HS-27A (cell line): ENCODE results near the gene MCCC2.
"Not testable (repeated sequence)": the region's sequence is repeated elsewhere in the genome, so short reads cannot be mapped to it uniquely, and the experiment has no call there.

Experiments used
- DNase-seq: peaks from one replicate; pipeline ENCODE4 v3.0.0-alpha.2; 2012; ENCODE audit warnings: low read depth, missing footprints

MCCC2 gene

GRCh38 chr5:71597001-71597400 is 9.9 kb downstream of the MCCC2 start:
- DNase-seq: no peak

GRCh38 chr5:71600783-71601182 is 13.6 kb downstream of the MCCC2 start:
- no peak for DNase-seq

DNA sequence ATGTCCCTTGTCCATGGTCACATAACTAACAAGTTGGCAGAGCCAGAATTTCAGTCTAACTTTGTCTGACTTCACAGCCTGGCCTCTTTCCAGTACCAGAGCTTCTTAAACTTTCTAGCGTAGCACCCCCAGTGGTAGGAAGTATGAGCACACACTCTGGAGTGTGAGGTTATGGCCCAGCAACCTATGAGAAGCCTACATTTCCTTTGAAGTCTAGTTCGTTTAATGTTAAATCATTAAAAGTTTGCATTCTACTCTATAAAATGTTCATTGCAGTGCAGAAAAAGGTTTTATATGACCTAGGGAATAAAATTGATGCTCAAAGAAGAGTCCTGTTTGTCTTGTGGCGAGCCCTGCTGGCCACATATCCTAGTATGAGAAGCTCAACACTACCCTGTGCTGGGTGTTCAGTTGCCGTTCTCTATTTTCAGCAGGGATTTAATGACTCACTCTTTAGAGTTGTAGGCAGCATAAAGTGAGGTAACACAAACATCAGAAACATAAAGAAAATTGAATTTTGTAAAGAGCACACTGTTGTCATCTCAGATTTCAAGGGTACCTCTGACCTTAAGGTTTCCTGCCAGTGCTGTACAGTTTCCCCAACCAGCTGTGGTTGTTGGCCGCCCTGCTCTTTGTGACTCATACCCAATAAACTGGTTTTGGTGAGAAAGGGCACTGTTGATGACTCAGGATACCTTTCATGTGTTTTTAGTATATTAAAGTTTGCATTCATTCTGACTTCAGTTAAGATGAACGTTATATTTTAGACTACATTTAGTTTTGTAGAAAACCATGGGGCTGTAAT is 14.3 kb downstream of the MCCC2 start:
- peak; percentile 61 for DNase-seq

- not testable (repeated sequence) for DNase-seq
These were observed 22.8 kb downstream of the MCCC2 start for GRCh38 chr5:71609916-71610315.

DNA sequence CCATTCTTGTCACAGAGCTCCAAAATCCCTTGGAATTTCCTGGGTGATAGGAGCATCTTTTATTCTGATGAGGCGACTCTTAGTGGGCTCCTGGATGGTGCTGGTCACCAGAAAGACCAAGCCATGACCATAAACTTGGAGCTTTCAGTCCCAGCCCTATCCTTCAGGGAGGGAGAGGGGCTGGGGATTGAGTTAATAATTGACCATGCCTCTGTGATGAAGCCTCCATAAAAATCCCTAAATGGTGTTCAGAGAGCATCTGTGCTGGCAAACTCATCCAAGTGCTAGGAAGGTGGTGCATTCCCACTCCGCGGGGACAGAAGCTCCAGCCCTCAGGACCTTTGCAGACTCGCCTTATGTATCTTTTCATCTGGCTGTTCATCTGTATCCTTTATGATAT is 28.7 kb downstream of the MCCC2 start:
- DNase-seq: no peak

- no peak for DNase-seq
These were observed 33.5 kb downstream of the MCCC2 start for GRCh38 chr5:71620630-71621029.

DNA sequence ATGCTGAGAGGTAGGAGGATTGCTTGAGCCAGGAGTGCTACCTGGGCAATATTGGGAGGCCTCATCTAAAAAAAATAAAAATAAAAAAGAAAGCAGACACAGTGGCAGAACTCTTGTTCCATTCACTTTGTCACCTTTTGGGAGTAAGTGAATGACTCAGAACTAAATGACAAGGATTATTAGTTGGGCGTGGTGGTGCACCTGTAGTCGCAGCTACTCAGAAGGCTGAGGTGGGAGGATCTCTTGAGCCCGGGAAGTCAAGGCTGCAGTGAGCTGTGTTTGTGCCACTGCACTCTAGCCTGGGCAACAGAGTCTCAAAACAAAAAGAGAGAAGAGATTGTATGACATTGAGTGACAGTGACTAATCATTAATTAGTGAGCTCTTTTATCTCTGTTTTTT is 34.1 kb downstream of the MCCC2 start:
- DNase-seq: no peak

DNA sequence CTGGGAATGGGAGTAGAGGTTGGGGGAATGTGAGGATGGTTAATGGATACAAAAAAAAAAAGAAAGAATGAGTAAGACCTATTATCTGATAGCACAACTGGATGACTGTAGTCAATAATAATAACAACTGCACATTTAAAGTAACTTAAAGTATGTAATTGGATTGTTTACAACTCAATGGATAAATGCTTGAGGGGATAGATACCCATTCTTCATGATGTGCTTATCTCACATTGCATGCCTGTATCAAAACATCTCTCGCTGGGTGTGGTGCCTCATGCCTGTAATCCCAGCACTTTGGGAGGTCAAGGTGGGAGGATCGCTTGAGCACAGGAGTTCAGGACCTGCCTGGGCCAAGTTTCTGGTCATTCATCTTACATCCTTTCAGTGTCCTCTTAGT is 34.6 kb downstream of the MCCC2 start:
- DNase-seq: no peak

DNA sequence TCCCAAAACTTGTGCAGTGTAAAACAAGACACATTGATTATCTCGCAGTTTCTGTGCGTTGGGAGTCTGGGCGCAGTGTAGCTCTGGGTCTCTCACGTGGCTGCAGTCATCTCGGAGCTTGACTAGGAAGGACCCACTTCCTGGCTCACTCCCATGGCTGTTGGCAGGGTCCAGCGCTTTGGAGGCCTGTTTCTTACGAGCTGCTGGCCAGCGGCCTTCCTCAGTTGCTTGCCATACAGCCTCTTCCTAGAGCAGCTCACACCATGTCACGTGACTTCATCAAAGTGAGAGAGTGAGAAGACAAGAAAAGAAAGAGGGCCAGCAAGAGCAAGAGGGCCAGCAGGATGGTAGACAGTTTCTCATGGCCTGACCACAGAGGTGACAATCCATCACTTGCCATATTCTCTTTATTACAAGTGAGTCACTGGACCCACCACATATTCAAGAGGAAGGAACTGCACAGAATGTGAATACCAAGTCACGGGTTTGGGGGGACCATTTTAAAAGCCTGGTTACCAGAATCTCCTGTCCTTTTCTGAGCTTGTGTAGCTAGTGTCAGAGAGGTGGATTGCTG is 36.2 kb downstream of the MCCC2 start:
- DNase-seq: no peak

- no peak for DNase-seq
These were observed 42.8 kb downstream of the MCCC2 start for GRCh38 chr5:71629950-71630349.

GRCh38 chr5:71631070-71631469 is 43.9 kb downstream of the MCCC2 start:
- no peak for DNase-seq

GRCh38 chr5:71632168-71632567 is 45.0 kb downstream of the MCCC2 start:
- DNase-seq: no peak

- DNase-seq: no peak
These were observed 46.4 kb downstream of the MCCC2 start for GRCh38 chr5:71633255-71634155.

GRCh38 chr5:71637133-71637532 is 50.0 kb downstream of the MCCC2 start:
- no peak for DNase-seq

- no peak for DNase-seq
These were observed 53.3 kb downstream of the MCCC2 start for GRCh38 chr5:71640408-71640807.

DNA sequence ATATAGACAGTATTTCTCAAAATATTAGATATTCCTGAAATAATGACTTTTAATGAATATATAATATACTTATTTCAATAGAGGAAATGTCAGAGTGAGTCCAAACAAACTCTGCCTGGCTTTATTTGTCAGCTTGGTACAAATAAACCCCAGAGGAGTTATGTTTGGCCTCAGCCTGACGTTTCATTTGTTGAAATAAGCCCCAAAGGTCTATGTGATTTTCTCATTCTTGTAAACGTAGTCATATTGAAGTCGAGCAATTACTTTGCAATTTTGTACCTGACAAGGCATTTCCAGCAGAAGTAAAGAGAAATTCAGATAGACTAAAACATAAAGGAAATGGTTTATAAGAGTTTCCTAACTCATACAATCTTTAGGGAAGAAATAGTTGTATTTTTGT is 57.9 kb downstream of the MCCC2 start:
- DNase-seq: no peak

DNA sequence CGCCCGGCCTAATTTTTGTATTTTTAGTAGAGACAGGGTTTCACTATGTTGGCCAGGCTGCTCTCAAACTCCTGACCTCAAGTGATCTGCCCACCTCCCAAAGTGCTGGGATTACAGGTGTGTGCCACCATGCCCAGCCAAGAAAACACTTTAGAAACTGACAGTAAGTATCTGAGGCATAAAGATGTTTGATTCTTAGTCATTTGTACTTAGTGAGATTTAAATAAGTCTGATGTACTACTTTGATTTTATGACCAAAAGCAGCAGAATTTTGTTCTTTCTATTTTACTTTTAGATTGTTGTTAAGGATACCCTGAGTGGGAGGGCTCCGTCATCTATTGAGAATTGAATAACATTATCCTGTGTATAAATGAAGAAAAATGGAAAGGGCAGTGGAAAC is 63.8 kb downstream of the MCCC2 start:
- DNase-seq: not testable (repeated sequence)

DNA sequence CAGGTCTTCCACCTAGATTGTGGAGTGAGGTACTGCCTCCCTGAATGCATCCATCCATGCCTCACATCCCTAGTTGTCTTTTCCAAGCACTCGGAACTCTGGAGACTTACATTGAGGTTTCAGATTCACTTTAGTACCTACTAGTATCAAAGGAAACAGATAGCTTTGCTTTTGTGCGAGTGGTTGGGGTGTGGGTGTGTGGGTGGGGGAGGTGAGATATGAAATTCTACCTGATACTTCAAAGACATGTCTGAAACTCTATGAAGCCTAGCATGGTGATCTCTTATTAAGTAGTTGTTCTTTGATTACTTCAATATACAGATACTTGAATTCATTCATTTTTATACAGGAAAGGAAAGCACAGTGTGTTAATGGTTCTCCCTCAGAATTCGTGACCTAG is 64.4 kb downstream of the MCCC2 start:
- DNase-seq: no peak

GRCh38 chr5:71652349-71652748 is 65.2 kb downstream of the MCCC2 start:
- DNase-seq: no peak

- DNase-seq: no peak
These were observed 65.8 kb downstream of the MCCC2 start for GRCh38 chr5:71652803-71653543.

GRCh38 chr5:71658916-71659662 is 71.9 kb downstream of the MCCC2 start:
- DNase-seq: no peak
